HG03175 (cell line): ENCODE results near the gene CTSF.
A peak's percentile ranks its signal among the peaks of the same experiment; 100 is the strongest.
"Not testable (repeated sequence)": the region's sequence is repeated elsewhere in the genome, so short reads cannot be mapped to it uniquely, and the experiment has no call there.

Experiments
- ATAC-seq: cut with Tn5 transposase; IDR thresholded peaks from one replicate; pipeline ENCODE4 v1.9.1; 2021; ENCODE audit warnings: mild to moderate bottlenecking, moderate library complexity; ENCODE audit not compliant: unreplicated experiment

Gene CTSF

GRCh38 chr11:66559866-66560676 lies 8.3 kb downstream of the CTSF start:
- ATAC-seq: no peak

GRCh38 chr11:66559142-66559865 lies 9.1 kb downstream of the CTSF start:
- ATAC-seq: no peak

GRCh38 chr11:66557733-66558326 lies 10.6 kb downstream of the CTSF start:
- no peak for ATAC-seq

GRCh38 chr11:66556086-66556485 lies 12.3 kb downstream of the CTSF start:
- ATAC-seq: no peak

GRCh38 chr11:66555416-66555815 lies 13.0 kb downstream of the CTSF start:
- no peak for ATAC-seq

GRCh38 chr11:66554602-66555001 lies 13.8 kb downstream of the CTSF start:
- ATAC-seq: no peak

- ATAC-seq: no peak
These were observed 17.5 kb downstream of the CTSF start for GRCh38 chr11:66550887-66551286.

GRCh38 chr11:66549696-66550095 lies 18.7 kb downstream of the CTSF start:
- ATAC-seq: no peak

- ATAC-seq: no peak
These were observed 19.4 kb downstream of the CTSF start for GRCh38 chr11:66548774-66549630.

GRCh38 chr11:66548041-66548440 lies 20.4 kb downstream of the CTSF start:
- no peak for ATAC-seq

- ATAC-seq: no peak
These were observed 20.8 kb downstream of the CTSF start for GRCh38 chr11:66547662-66548009.

GRCh38 chr11:66546966-66547661 lies 21.3 kb downstream of the CTSF start:
- no peak for ATAC-seq

GRCh38 chr11:66546368-66546965 lies 21.9 kb downstream of the CTSF start, which contains the start of gene ACTN3:
TSS of gene ACTN3 (plus strand) at chr11:66546903. CDS start at chr11:66546938, 35 bp downstream.
- ATAC-seq: no peak

- ATAC-seq: peak; percentile 77
These were observed 22.6 kb downstream of the CTSF start, which contains the start of gene ZDHHC24 for GRCh38 chr11:66545701-66546367. TSS of gene ZDHHC24 (minus strand) at chr11:66546048. CDS start at chr11:66546003, 45 bp downstream.

GRCh38 chr11:66544952-66545351 lies 23.5 kb downstream of the CTSF start:
- not testable (repeated sequence) for ATAC-seq

- no peak for ATAC-seq
These were observed 24.9 kb downstream of the CTSF start for GRCh38 chr11:66543263-66544107.

GRCh38 chr11:66542362-66542761 lies 26.0 kb downstream of the CTSF start:
- no peak for ATAC-seq

GRCh38 chr11:66541892-66542291 lies 26.5 kb downstream of the CTSF start:
- ATAC-seq: no peak
